ENCODE data around the gene CD320.
A peak's percentile ranks its signal among the peaks of the same experiment; 100 is the strongest.
"Not testable (repeated sequence)": the region's sequence is repeated elsewhere in the genome, so short reads cannot be mapped to it uniquely, and the experiment has no call there.

Gene CD320

GRCh38 chr19:8329996-8330395 is 21.8 kb upstream of the CD320 start:
- no peak overlapping the region for H3K4me3 ChIP-seq (ENCODE audit: low read depth, low read length)
- H3K36me3 ChIP-seq (ENCODE audit: control insufficient read depth, insufficient read depth, low read length) = no peaks in the 10 kb centered on the region
- H3K4me1 ChIP-seq (ENCODE audit: control insufficient read depth, insufficient read depth, low read length) = no peaks in the 10 kb centered on the region
- H3K9me3 ChIP-seq (ENCODE audit: control insufficient read depth, insufficient read depth, low read length) = no peaks in the 10 kb centered on the region
- H3K9ac ChIP-seq (ENCODE audit: low read depth, low read length) = no peak overlapping the region
- peaks cover 29% of the 10 kb centered on the region for H3K27me3 ChIP-seq (ENCODE audit: control insufficient read depth, insufficient read depth, low read length)

GRCh38 chr19:8325454-8325853 is 17.3 kb upstream of the CD320 start:
- Histone ChIP-seq H3K36me3 (ENCODE audit: control insufficient read depth, insufficient read depth, low read length) (peaks cover 23% of the 10 kb centered on the region), H3K4me3 (ENCODE audit: low read depth, low read length) (no peak overlapping the region), H3K9me3 (ENCODE audit: control insufficient read depth, insufficient read depth, low read length) (no peaks in the 10 kb centered on the region), H3K9ac (ENCODE audit: low read depth, low read length) (no peak overlapping the region), H3K27me3 (ENCODE audit: control insufficient read depth, insufficient read depth, low read length) (no peaks in the 10 kb centered on the region), H3K4me1 (ENCODE audit: control insufficient read depth, insufficient read depth, low read length) (peaks cover 8% of the 10 kb centered on the region)

- no peak overlapping the region for H3K4me3 ChIP-seq (ENCODE audit: low read depth, low read length)
- H3K36me3 ChIP-seq (ENCODE audit: control insufficient read depth, insufficient read depth, low read length) = peaks cover 23% of the 10 kb centered on the region
- H3K9ac ChIP-seq (ENCODE audit: low read depth, low read length) = no peak overlapping the region
Measured at GRCh38 chr19:8324186-8325050, 16.3 kb upstream of the CD320 start.

GRCh38 chr19:8323781-8324185 is 15.6 kb upstream of the CD320 start:
- H3K4me1 ChIP-seq (ENCODE audit: control insufficient read depth, insufficient read depth, low read length) = peaks cover 8% of the 10 kb centered on the region
- H3K9me3 ChIP-seq (ENCODE audit: control insufficient read depth, insufficient read depth, low read length) = no peaks in the 10 kb centered on the region
- H3K4me3 ChIP-seq (ENCODE audit: low read depth, low read length) = no peak overlapping the region
- no peak overlapping the region for H3K9ac ChIP-seq (ENCODE audit: low read depth, low read length)
- no peaks in the 10 kb centered on the region for H3K27me3 ChIP-seq (ENCODE audit: control insufficient read depth, insufficient read depth, low read length)
- peaks cover 23% of the 10 kb centered on the region for H3K36me3 ChIP-seq (ENCODE audit: control insufficient read depth, insufficient read depth, low read length)

More at GRCh38 chr19:8324186-8325050, 16.3 kb upstream of the CD320 start:
- Histone ChIP-seq H3K9me3 (ENCODE audit: control insufficient read depth, insufficient read depth, low read length) (no peaks in the 10 kb centered on the region), H3K4me1 (ENCODE audit: control insufficient read depth, insufficient read depth, low read length) (peaks cover 8% of the 10 kb centered on the region), H3K27me3 (ENCODE audit: control insufficient read depth, insufficient read depth, low read length) (no peaks in the 10 kb centered on the region)

- H3K4me1 ChIP-seq (ENCODE audit: control insufficient read depth, insufficient read depth, low read length) = peaks cover 8% of the 10 kb centered on the region
- no peaks in the 10 kb centered on the region for H3K9me3 ChIP-seq (ENCODE audit: control insufficient read depth, insufficient read depth, low read length)
- peaks cover 23% of the 10 kb centered on the region for H3K36me3 ChIP-seq (ENCODE audit: control insufficient read depth, insufficient read depth, low read length)
- peak overlapping the region; percentile 99 for H3K9ac ChIP-seq (ENCODE audit: low read depth, low read length)
- no peaks in the 10 kb centered on the region for H3K27me3 ChIP-seq (ENCODE audit: control insufficient read depth, insufficient read depth, low read length)
- H3K4me3 ChIP-seq (ENCODE audit: low read depth, low read length) = peak overlapping the region; percentile 99
Measured at GRCh38 chr19:8322638-8322997, 14.5 kb upstream of the CD320 start.

GRCh38 chr19:8321986-8322637 is 14.0 kb upstream of the CD320 start:
- H3K9me3 ChIP-seq (ENCODE audit: control insufficient read depth, insufficient read depth, low read length) = no peaks in the 10 kb centered on the region
- no peaks in the 10 kb centered on the region for H3K27me3 ChIP-seq (ENCODE audit: control insufficient read depth, insufficient read depth, low read length)
- peaks cover 8% of the 10 kb centered on the region for H3K4me1 ChIP-seq (ENCODE audit: control insufficient read depth, insufficient read depth, low read length)
- H3K4me3 ChIP-seq (ENCODE audit: low read depth, low read length) = peak overlapping the region; percentile 99
- peaks cover 23% of the 10 kb centered on the region for H3K36me3 ChIP-seq (ENCODE audit: control insufficient read depth, insufficient read depth, low read length)
- H3K9ac ChIP-seq (ENCODE audit: low read depth, low read length) = peak overlapping the region; percentile 99

- Histone ChIP-seq H3K4me3 (ENCODE audit: low read depth, low read length) (peak within 1 kb of the TSS; percentile 99), H3K36me3 (ENCODE audit: control insufficient read depth, insufficient read depth, low read length) (peaks cover 25% of the 10 kb centered on the region), H3K9me3 (ENCODE audit: control insufficient read depth, insufficient read depth, low read length) (no peaks in the 10 kb centered on the region), H3K27me3 (ENCODE audit: control insufficient read depth, insufficient read depth, low read length) (no peaks in the 10 kb centered on the region), H3K4me1 (ENCODE audit: control insufficient read depth, insufficient read depth, low read length) (peaks cover 8% of the 10 kb centered on the region), H3K9ac (ENCODE audit: low read depth, low read length) (peak within 1 kb of the TSS; percentile 99)
Measured at GRCh38 chr19:8321067-8321985, 13.2 kb upstream of the CD320 start, which contains the start of the genes NDUFA7 and RPS28. TSS of gene NDUFA7 (minus strand) at chr19:8321375. CDS start at chr19:8321358, 17 bp downstream. TSS of gene RPS28 (plus strand) at chr19:8321496. CDS start at chr19:8321531, 35 bp downstream.

GRCh38 chr19:8320564-8321066 is 12.5 kb upstream of the CD320 start:
- Histone ChIP-seq H3K9me3 (ENCODE audit: control insufficient read depth, insufficient read depth, low read length) (no peaks in the 10 kb centered on the region), H3K4me3 (ENCODE audit: low read depth, low read length) (peak overlapping the region; percentile 99), H3K27me3 (ENCODE audit: control insufficient read depth, insufficient read depth, low read length) (no peaks in the 10 kb centered on the region), H3K36me3 (ENCODE audit: control insufficient read depth, insufficient read depth, low read length) (peaks cover 28% of the 10 kb centered on the region), H3K4me1 (ENCODE audit: control insufficient read depth, insufficient read depth, low read length) (peaks cover 8% of the 10 kb centered on the region), H3K9ac (ENCODE audit: low read depth, low read length) (peak overlapping the region; percentile 99)

- Histone ChIP-seq H3K9ac (ENCODE audit: low read depth, low read length) (peak overlapping the region; percentile 99), H3K36me3 (ENCODE audit: control insufficient read depth, insufficient read depth, low read length) (peaks cover 34% of the 10 kb centered on the region), H3K4me3 (ENCODE audit: low read depth, low read length) (peak overlapping the region; percentile 99), H3K9me3 (ENCODE audit: control insufficient read depth, insufficient read depth, low read length) (no peaks in the 10 kb centered on the region), H3K4me1 (ENCODE audit: control insufficient read depth, insufficient read depth, low read length) (peaks cover 8% of the 10 kb centered on the region), H3K27me3 (ENCODE audit: control insufficient read depth, insufficient read depth, low read length) (no peaks in the 10 kb centered on the region)
Measured at GRCh38 chr19:8319807-8320520, 11.8 kb upstream of the CD320 start.

GRCh38 chr19:8318835-8319234 is 10.7 kb upstream of the CD320 start:
- not testable (repeated sequence) for H3K4me1 ChIP-seq (ENCODE audit: control insufficient read depth, insufficient read depth, low read length); H3K9me3 ChIP-seq (ENCODE audit: control insufficient read depth, insufficient read depth, low read length); H3K27me3 ChIP-seq (ENCODE audit: control insufficient read depth, insufficient read depth, low read length); H3K4me3 ChIP-seq (ENCODE audit: low read depth, low read length); H3K9ac ChIP-seq (ENCODE audit: low read depth, low read length)
- H3K36me3 ChIP-seq (ENCODE audit: control insufficient read depth, insufficient read depth, low read length) = peaks cover 39% of the 10 kb centered on the region
